ENCODE results near the gene KCNJ10. TPM values are rescaled to one million over a fixed set of nuclear protein-coding genes. Genes with fewer than 3 reads are reported as not detected.
A peak's percentile ranks its signal among the peaks of the same experiment; 100 is the strongest.

KCNJ10 gene
- total RNA-seq, 1 donor from 2014 or later, result not detected

GRCh38 chr1:159990005-159990404 is 80.0 kb downstream of the KCNJ10 start:
- no peak for DNase-seq (ENCODE audit: low spot score)

- no peak for DNase-seq (ENCODE audit: low spot score)
Observed at GRCh38 chr1:159989581-159989980, 80.4 kb downstream of the KCNJ10 start.

DNA sequence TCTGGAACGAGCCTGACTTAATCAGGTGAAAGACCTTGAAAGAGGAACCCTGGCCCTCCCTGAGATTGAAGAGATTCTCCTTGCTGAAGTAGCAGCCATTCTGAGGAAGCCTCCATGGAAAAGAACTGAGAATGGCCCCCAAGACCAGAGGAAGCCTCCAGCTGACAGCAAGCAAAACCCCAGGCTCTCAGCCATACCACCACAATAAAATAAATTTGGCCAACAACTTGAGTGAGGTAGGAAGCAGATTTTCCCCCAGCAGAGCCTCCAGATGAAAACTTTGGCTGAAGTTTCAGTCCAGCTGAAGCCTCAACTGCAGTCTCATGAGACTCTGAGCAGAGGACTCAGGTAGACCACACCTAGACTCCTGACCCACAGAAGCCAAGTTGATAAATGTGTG is 82.0 kb downstream of the KCNJ10 start:
- DNase-seq (ENCODE audit: low spot score), result no peak

GRCh38 chr1:159987186-159987585 is 82.8 kb downstream of the KCNJ10 start:
- DNase-seq (ENCODE audit: low spot score), result no peak

- no peak for DNase-seq (ENCODE audit: low spot score)
Observed at GRCh38 chr1:159986531-159986930, 83.4 kb downstream of the KCNJ10 start.

DNA sequence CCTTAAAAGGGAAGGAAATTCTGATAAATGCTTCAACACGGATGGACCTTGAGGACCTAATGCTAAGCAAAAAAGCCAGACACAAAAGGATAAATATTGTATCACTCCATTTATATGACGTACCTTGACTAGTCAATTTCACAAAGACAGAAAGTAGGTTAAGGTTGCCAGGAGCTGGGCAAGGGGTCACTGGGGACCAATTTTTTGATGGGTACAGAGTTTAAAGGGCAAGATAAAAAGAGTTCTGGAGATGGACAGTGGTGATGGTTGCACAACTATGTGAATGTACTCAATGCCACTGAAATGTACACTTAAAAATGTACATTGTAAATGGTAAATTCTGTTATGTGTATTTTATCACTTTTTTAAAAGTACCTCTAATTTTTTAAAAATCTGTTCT is 83.9 kb downstream of the KCNJ10 start:
- DNase-seq (ENCODE audit: low spot score), result no peak

DNA sequence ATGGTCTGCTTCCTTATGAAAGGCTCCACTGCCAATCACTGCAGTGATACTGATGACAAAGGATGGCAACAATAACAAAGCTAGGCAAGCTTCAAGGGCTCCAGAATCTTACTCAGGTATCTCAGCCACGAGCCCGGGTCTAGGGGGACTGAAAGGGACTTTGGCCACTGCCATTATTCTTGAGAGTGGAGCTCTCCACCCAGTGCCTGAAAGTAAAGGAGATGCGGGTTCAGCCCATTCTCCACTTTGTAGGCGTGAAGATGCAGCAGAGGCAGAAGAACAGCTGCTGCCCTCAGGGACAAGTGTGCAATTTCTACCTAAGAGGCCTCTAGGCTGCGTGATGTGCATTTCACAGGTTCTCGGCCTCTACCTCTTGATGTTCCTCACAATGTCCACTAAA is 84.5 kb downstream of the KCNJ10 start:
- no peak for DNase-seq (ENCODE audit: low spot score)

DNA sequence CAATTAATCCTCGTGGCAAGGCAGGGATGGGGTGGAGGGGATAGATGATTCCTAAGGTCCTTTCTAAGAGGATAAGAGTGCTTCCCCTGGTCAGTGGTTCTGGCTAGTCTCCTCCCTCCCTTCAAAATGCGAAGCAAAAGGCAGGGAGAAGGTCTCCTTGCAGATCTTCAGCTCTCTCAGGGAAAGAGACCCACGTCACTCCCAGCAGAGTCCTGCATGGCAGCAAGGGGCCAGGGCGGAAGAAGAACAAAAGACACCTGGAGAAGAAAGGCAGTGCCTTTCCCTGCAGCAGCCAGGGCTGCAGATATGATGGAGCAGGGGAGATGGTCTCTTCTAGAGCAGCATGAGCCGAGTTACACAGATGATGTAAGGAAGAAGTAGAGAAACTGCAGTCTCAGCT is 86.3 kb downstream of the KCNJ10 start:
- no peak for DNase-seq (ENCODE audit: low spot score)

DNA sequence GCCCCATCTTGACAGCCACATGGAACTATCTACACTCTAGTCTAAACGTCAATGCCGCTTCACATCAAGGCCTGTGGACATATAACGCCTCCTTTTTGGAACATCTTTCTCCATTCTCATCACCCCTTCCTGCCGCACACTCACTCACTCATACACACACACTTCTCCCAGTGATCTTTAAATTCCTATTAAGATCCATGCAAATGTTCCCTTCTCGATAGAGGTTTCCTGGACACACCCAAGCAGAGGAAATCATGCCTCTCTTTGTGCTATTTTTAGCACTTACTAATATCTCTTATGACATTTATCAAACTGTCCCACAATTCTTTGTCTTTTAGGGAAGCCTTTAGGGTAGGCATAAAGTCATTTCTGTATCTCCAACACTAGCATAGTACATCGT is 87.7 kb downstream of the KCNJ10 start:
- DNase-seq (ENCODE audit: low spot score), result no peak

DNA sequence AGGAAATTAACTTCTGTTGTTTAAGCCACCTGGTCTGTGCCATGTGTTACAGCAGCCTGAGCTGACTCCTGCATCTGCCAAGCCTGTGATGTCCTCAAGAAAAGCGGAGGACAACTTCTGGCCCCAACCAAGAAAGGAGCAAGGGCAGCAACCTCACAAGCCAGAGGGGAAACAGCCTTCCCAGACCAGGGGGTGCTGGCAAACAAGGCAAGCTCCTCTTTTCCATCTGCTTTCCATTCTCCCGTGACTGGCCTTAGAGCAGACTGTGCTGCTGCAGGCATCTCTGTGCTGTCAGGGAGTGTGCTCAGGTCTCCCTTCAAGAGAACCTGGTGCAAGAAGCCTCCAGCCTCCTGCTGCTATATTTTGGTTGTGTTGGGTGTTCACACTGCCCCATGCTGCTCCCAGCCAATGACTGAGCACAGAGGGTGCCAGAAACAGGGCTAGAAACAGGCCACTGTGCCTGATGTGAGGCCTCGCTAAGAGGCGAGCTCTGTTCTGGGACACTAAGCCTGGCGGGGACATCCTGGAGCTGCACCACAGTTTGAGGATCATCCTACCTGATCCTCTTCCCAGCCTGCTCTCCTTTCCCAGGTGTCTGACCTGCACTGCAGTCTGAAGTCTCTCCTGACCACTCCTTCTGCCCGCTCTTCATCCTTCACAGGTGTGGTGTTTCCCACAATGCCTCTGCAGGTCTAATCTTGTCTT is 88.5 kb downstream of the KCNJ10 start:
- no peak for DNase-seq (ENCODE audit: low spot score)

DNA sequence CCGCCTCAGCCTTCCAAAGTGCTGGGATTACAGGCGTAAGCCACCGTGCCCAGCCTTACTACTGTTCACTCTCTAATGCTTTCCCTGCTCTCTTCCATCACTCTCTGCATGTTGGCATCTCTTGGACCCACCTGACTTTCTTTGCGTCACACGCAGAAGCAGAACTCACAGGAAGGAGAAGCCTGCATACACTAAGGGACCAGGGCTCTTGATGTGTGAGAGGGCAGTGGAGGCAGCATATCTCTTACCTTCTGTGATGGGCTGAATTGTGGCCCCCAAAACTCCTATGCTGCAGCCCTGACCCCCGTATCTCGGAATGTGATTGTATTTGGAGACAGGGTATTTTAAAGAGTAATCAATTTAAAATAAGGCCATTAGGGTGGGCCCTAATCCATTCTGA is 89.2 kb downstream of the KCNJ10 start:
- DNase-seq (ENCODE audit: low spot score), result no peak

- DNase-seq (ENCODE audit: low spot score), result no peak
Observed at GRCh38 chr1:159980076-159980475, 89.9 kb downstream of the KCNJ10 start.

DNA sequence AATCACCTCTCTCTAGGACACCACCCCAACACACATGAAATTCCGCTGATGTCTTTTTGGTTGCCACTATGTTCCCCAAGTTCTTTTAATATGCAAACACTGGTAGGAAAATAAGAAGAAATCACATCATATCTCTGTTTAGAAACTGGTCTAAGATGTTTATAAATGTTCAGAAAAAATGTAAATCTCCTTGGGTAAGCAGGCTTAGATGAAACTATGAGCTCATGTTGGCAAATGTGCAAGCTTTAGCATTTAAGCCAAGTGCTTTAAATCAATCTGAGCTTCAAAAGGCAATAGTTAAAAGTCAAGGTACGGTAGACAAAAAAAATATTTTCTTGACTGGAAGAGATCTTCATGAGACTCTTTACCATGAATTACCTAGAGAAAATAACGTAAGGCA is 90.7 kb downstream of the KCNJ10 start:
- DNase-seq (ENCODE audit: low spot score), result no peak

GRCh38 chr1:159978107-159978398 is 91.9 kb downstream of the KCNJ10 start:
- DNase-seq (ENCODE audit: low spot score), result no peak

GRCh38 chr1:159977364-159978106 is 92.4 kb downstream of the KCNJ10 start:
- DNase-seq (ENCODE audit: low spot score), result no peak

DNA sequence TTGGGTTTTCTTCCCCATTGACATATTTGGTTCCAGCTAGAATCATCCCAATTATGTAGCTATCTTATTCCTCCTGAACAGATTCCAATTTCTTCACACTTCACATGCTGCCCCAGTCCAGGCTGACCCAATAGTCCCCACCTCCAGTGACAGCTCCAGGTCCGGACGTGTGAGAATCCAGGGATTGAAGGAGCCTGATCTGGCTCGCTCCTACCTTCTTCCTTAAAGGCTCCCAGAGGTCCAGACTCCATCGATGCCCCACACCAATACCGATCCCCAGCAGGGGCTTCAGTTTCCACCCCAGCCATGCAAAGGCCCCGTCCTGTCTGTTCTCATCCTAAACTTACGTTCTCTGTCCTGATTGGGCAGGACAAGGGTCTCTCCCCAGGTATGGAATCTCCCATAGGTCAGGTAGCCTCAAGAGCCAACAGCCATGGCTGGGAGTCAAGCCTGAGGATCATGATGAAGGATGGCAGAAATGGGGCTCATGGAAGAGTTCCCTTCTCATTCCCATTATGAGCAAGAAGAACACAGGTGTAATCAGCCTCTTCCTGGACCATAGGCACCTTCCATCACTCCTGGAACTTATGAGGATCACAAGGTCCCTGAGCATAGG is 95.5 kb downstream of the KCNJ10 start:
- no peak for DNase-seq (ENCODE audit: low spot score)

GRCh38 chr1:159973350-159973940 is 96.5 kb downstream of the KCNJ10 start:
- DNase-seq (ENCODE audit: low spot score), result no peak

DNA sequence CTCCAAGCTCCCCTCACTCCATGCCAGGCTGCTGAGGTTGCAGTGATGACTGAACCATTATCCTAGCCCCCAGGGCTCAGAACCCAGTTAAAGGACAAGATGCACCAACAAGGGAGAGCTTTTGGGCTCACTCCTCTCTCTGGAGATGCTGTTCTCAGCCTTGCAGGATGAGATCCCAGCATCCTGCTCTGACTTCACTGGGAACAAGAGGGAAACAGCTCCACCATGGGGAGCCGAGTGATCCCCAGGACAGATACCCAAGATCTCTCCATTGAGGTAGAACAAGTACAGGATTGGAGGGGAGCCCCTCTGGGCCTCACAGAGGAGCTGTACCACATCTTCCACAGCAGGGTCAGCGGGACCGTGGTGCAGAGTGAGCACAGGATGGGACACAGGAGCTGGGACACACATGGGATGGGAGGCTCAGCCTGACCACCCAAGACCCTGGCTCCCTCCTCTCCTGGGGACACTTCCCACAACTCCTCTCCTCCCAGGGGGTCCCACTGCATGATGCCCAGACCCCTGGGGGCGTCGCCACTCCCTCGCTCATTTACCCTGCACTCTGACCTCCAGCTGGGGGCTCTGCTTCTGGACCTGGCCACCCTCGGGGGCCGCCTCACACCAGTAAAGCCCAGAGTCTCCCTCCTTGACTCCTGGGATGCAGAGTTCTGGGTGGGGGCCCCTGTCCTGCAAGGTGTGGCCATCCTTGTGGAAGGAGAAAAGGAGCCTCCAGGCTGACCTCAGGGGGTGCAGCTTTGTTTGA is 97.3 kb downstream of the KCNJ10 start:
- no peak for DNase-seq (ENCODE audit: low spot score)

DNA sequence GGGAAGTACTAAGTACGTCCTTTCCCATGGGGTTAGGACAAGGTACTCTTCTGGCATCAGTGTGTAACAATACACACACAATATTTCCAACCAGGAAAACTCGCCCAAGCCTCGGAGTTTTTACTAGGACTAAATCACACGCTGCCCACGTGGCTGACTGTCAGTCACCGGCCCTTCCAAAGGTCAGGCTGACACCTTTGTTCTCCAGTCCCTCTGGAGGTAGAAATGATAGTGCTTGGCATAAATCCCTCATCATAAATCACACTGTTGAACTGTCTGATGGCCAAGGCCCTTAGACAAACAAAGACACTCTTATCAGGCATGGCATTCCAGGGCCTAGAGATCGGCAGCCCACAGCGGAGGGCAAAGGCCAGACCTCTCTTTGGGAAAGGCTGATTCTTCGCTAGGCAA is 99.0 kb downstream of the KCNJ10 start:
- DNase-seq (ENCODE audit: low spot score), result peak; percentile 72

GRCh38 chr1:159968901-159969300 is 101.1 kb downstream of the KCNJ10 start:
- DNase-seq (ENCODE audit: low spot score), result no peak

GRCh38 chr1:159965263-159965662 is 104.7 kb downstream of the KCNJ10 start:
- no peak for DNase-seq (ENCODE audit: low spot score)

DNA sequence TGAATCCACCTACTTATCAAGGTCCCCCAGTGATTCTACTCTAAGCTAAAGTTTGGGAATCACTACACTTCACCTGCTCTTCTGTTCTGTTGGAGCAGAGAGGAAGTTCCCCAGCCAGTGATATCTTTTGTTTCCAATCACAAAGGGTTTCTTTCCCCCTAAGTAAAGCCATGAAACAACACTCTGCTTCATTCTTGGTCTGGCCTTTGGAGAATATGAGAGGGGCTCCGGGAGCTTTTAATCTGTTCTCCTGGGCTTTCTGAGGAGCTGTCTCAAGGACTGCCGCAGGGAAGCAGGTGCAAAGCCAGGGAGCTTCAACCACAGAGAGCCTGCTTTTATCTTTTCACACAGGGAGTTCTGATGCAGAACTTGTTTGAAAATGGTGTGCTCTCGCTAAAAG is 105.8 kb downstream of the KCNJ10 start:
- DNase-seq (ENCODE audit: low spot score), result no peak
